Tibial nerve (tissue), 4 donors: Measurements from ENCODE around the gene MYO3B. TPM values are rescaled to one million over a fixed set of nuclear protein-coding genes. Genes with fewer than 3 reads are reported as not detected.
"Not testable (repeated sequence)": the region's sequence is repeated elsewhere in the genome, so short reads cannot be mapped to it uniquely, and the experiment has no call there.

ENCODE experiments used
- DNase-seq, 2 donors: peaks; one replicate each; pipeline ENCODE4 v3.0.0-alpha.2; 2019; ENCODE audit warnings: low spot score in 2 of 2
- H3K27ac ChIP-seq, 4 donors: fragments of 200-600 bp; sonication (generic) in 3 of 4; one replicate each; pipeline ENCODE4 v1.5.1; 2017 to 2019; ENCODE audit warnings: mild to moderate bottlenecking in 1 of 4
- H3K27me3 ChIP-seq, 2 donors: fragments of 200-600 bp; sonication (generic) in 1 of 2; one replicate each; pipeline versions ENCODE4 v1.5.1 to v1.6.0; 2017 to 2019
- H3K36me3 ChIP-seq, 3 donors: fragments of 200-600 bp; sonication (generic); one replicate each; pipeline ENCODE4 v1.5.1; 2018 to 2019
- H3K4me1 ChIP-seq, 4 donors: fragments of 200-600 bp; sonication (generic) in 3 of 4; one replicate each; pipeline ENCODE4 v1.5.1; 2017 to 2019
- H3K4me3 ChIP-seq, 4 donors: fragments of 200-600 bp; sonication (generic) in 3 of 4; one replicate each; pipeline ENCODE4 v1.5.1; 2017 to 2019; ENCODE audit warnings: mild to moderate bottlenecking in 1 of 4, moderate library complexity in 1 of 4
- H3K9me3 ChIP-seq, 4 donors: fragments of 200-600 bp; sonication (generic) in 3 of 4; one replicate each; pipeline ENCODE4 v1.5.1; 2017 to 2019
- EP300 ChIP-seq, 2 donors: sonication (generic); formaldehyde crosslinking; IDR thresholded peaks; one replicate each; pipeline ENCODE4 v1.6.1; 2017; ENCODE audit warnings: antibody characterized with exemption in 2 of 2, mild to moderate bottlenecking in 1 of 2
- POLR2A ChIP-seq, 2 donors: fragments of 450-650 bp; IDR thresholded peaks; one replicate each; pipeline ENCODE4 v1.6.1; 2017; ENCODE audit warnings: antibody characterized with exemption in 2 of 2, mild to moderate bottlenecking in 2 of 2, moderate library complexity in 2 of 2
- WGBS, 2 donors: methylation state at CpG; one replicate each; pipeline ENCODE4 v1.1.5; 2018; 5-methylcytosine and 5-hydroxymethylcytosine counted together
- total RNA-seq, 4 donors: library from RNA; depleted of rRNA; stranded (reverse); fragments of >200 nt; gene quantifications; one replicate each; pipeline ENCODE4 v1.1.0, GENCODE V29; 2016
- TF ChIP-seq, protein P1 (sequence below), 5 experiments: fragments of 200-600 bp in 3 of 5; fragments of 450-650 bp in 2 of 5; sonication (generic) in 3 of 5; IDR thresholded peaks; one replicate each; pipeline ENCODE4 v1.5.1; 2016 to 2019; ENCODE audit warnings: antibody characterized with exemption in 5 of 5, mild to moderate bottlenecking in 3 of 5, moderate library complexity in 2 of 5

The MYO3B gene
- total RNA-seq, 4 donors from 2014 or later, result 0.22 to 0.63 (median 0.39) TPM; not detected in 1

GRCh38 chr2:170340693-170341068 is 162.7 kb downstream of the MYO3B start:
- DNase-seq, result no peak
- TF ChIP-seq EP300 (IDR thresholded peaks at IDR 0.05), result no peak
- TF ChIP-seq, protein P1, sequence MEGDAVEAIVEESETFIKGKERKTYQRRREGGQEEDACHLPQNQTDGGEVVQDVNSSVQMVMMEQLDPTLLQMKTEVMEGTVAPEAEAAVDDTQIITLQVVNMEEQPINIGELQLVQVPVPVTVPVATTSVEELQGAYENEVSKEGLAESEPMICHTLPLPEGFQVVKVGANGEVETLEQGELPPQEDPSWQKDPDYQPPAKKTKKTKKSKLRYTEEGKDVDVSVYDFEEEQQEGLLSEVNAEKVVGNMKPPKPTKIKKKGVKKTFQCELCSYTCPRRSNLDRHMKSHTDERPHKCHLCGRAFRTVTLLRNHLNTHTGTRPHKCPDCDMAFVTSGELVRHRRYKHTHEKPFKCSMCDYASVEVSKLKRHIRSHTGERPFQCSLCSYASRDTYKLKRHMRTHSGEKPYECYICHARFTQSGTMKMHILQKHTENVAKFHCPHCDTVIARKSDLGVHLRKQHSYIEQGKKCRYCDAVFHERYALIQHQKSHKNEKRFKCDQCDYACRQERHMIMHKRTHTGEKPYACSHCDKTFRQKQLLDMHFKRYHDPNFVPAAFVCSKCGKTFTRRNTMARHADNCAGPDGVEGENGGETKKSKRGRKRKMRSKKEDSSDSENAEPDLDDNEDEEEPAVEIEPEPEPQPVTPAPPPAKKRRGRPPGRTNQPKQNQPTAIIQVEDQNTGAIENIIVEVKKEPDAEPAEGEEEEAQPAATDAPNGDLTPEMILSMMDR (IDR thresholded peaks at IDR 0.05), result no peak
- no peak for TF ChIP-seq POLR2A (IDR thresholded peaks at IDR 0.05)

GRCh38 chr2:170341684-170342623 is 164.0 kb downstream of the MYO3B start:
- 68 to 84% methylated on average over 8 of the region's 8 CpGs for WGBS, 2 donors
- no peak for TF ChIP-seq POLR2A (IDR thresholded peaks at IDR 0.05)
- TF ChIP-seq EP300 (IDR thresholded peaks at IDR 0.05), result no peak
- TF ChIP-seq, protein P1 (IDR thresholded peaks at IDR 0.05), result no peak
- no peak for DNase-seq
- Histone ChIP-seq H3K9me3 (no peaks in the 10 kb centered on the region), H3K4me3 (no peak overlapping the region), H3K4me1 (no peaks in the 10 kb centered on the region), H3K36me3 (no peaks in the 10 kb centered on the region), H3K27ac (no peak overlapping the region), H3K27me3 (no peaks in the 10 kb centered on the region)

More at GRCh38 chr2:170340693-170341068, 162.7 kb downstream of the MYO3B start:
- no peaks in the 10 kb centered on the region for H3K36me3 ChIP-seq
- H3K27ac ChIP-seq, result no peak overlapping the region
- H3K4me1 ChIP-seq, result no peaks in the 10 kb centered on the region
- 69 to 88% methylated on average over 1 of the region's 1 CpG for WGBS, 2 donors
- no peak overlapping the region for H3K4me3 ChIP-seq
- no peaks in the 10 kb centered on the region for H3K27me3 ChIP-seq
- no peaks in the 10 kb centered on the region for H3K9me3 ChIP-seq

DNA sequence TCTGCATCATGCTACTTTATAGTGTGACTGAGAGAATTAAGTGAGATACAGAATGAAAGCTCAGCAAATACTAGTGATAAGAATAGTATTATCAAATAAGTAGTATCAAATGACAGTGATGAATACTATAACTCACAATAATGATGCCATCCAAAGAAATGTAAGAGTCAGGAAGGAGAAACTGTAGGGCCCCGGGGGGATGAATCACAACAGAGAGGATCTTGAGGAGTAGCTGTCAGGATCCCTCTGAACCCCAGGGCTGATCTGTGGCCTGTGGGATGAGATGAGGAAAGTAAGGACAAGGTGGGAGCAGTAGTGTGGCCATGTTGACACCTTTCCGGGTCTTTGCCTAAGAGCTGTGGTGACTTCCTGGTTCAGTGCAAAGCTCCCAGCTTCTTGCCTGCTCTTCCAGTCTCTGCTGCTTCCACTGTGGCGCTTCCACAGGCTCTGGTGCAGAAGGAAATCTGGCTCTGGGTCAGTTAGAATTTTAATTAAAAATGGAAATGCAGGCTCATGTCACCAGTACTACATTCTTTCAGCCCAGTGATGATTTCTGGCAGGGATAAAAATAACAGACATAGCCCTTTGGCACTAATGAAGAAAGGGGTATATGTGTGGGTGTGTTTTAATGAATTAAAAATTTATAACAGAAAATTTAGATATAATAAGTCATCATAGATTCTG is 166.9 kb downstream of the MYO3B start:
- no peaks in the 10 kb centered on the region for H3K36me3 ChIP-seq
- no peaks in the 10 kb centered on the region for H3K9me3 ChIP-seq
- H3K4me1 ChIP-seq, result no peaks in the 10 kb centered on the region
- TF ChIP-seq EP300 (IDR thresholded peaks at IDR 0.05), result no peak
- no peak for TF ChIP-seq POLR2A (IDR thresholded peaks at IDR 0.05)
- TF ChIP-seq, protein P1 (IDR thresholded peaks at IDR 0.05), result no peak
- H3K4me3 ChIP-seq, result no peak overlapping the region
- no peak overlapping the region for H3K27ac ChIP-seq
- no peaks in the 10 kb centered on the region for H3K27me3 ChIP-seq
- WGBS, 2 donors, result 81 to 82% methylated on average over 3 of the region's 3 CpGs
- DNase-seq, result no peak

DNA sequence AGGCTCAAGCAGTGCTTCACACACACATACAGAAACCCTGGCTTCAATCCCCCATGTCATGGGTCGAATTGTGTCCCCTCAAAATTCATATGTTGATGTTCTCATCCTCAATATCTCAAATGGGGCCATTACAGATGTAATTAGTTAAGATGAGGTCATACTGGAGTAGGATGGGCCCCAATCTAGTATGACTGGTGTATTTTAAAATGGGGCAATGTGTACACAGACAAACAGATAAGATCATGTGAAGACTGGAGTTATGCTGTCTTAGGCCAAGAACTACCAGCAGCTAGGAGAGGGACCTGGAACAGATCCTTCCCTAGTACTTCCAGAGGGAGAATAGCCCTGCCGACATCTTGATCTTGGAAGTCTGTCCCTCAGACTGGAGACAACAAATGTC is 167.7 kb downstream of the MYO3B start:
- H3K27ac ChIP-seq, result no peak overlapping the region

DNA sequence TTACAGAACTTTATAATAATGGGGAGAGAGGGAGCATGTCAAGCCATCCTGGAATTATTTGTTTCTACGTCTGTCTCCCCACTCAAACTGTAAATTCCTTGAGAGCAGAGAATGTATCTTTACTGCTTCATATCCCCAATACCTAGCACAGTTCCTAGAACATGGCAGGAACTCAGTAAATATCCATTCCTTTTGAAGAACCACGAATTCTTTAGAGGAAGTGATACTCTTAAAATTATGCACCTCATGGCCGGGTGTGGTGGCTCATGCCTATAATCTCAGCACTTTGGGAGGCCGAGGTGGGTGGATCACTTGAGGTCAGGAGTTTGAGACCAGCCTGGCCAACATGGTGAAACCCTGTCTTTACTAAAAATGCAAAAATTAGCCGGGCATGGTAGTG is 171.3 kb downstream of the MYO3B start:
- H3K27me3 ChIP-seq, H3K9me3 ChIP-seq, H3K27ac ChIP-seq, H3K36me3 ChIP-seq, H3K4me3 ChIP-seq, H3K4me1 ChIP-seq, DNase-seq: not testable (repeated sequence)
- WGBS, 2 donors, result 74 to 79% methylated on average over 5 of the region's 5 CpGs

More for the DNA sequence above, 167.7 kb downstream of the MYO3B start:
- Histone ChIP-seq H3K27me3 (no peaks in the 10 kb centered on the region), H3K9me3 (no peaks in the 10 kb centered on the region), H3K4me3 (no peak overlapping the region), H3K4me1 (no peaks in the 10 kb centered on the region), H3K36me3 (no peaks in the 10 kb centered on the region)
- 45 to 68% methylated on average over 2 of the region's 2 CpGs for WGBS, 2 donors
- no peak for DNase-seq
- no peak for TF ChIP-seq POLR2A (IDR thresholded peaks at IDR 0.05)
- TF ChIP-seq, protein P1 (IDR thresholded peaks at IDR 0.05), result no peak
- TF ChIP-seq EP300 (IDR thresholded peaks at IDR 0.05), result no peak
